IMR-90 (cell line): ENCODE measurements around the gene SLC7A9. TPM values are rescaled to one million over a fixed set of nuclear protein-coding genes. Genes with fewer than 3 reads are reported as not detected.

ENCODE experiments used
- ATAC-seq: fragments of 200-7000 bp; cut with Tn5 transposase; 2 replicates; pipeline ENCODE4 v1.9.1; 2020; ENCODE audit warnings: low read depth, mild to moderate bottlenecking, moderate library complexity
- BruUV-seq: library from RNA; stranded (reverse); fragments of 400-500 nt; replicated peaks from 2 replicates; lab custom pipeline; 2021; lab: Mats Ljungman, UMichigan
- CTCF ChIA-PET: fragments of 300-600 bp; formaldehyde crosslinking; extraction: SDS; loops from one replicate; lab custom pipeline; 2021; ENCODE audit warnings: antibody characterized with exemption; lab: Yijun Ruan, JAX
- POLR2A ChIA-PET: fragments of 300-600 bp; sonication (Branson Sonifier 250); formaldehyde crosslinking; loops from one replicate; lab custom pipeline; 2022; ENCODE audit warnings: antibody characterized with exemption; ENCODE audit not compliant: unreplicated experiment; lab: Charles Lee
- DNase-seq: peaks from one replicate; pipeline ENCODE4 v3.0.0; 2013
- H2AFZ ChIP-seq: replicated peaks from 2 replicates; pipeline ENCODE3; 2013; ENCODE audit warnings: low read length, mild to moderate bottlenecking; ENCODE audit not compliant: poor library complexity
- H2AK5ac ChIP-seq: 2 replicates; pipeline ENCODE4 v1.6.1; 2013; ENCODE audit warnings: low read depth, low read length, inconsistent platforms
- H2AK9ac ChIP-seq: replicated peaks from 2 replicates; pipeline ENCODE3; 2013; ENCODE audit warnings: mild to moderate bottlenecking, low read depth, low read length, moderate library complexity; ENCODE audit not compliant: poor library complexity
- H2BK120ac ChIP-seq: 2 replicates; pipeline ENCODE4 v1.6.1; 2013; ENCODE audit warnings: low read depth, low read length, inconsistent platforms
- H2BK15ac ChIP-seq: 3 replicates; pipeline ENCODE4 v1.6.1; 2013; ENCODE audit warnings: low read depth, low read length, inconsistent platforms
- H2BK20ac ChIP-seq: 2 replicates; pipeline ENCODE4 v1.6.1; 2013; ENCODE audit warnings: low read depth, mild to moderate bottlenecking, inconsistent platforms, low read length, moderate library complexity
- H2BK5ac ChIP-seq: 2 replicates; pipeline ENCODE4 v1.6.1; 2013; ENCODE audit warnings: mild to moderate bottlenecking, low read depth, low read length, inconsistent platforms; ENCODE audit not compliant: poor library complexity, severe bottlenecking
- H3K14ac ChIP-seq: replicated peaks from 2 replicates; pipeline ENCODE4 v1.6.1; 2013; ENCODE audit warnings: low read depth, low read length, inconsistent platforms
- H3K18ac ChIP-seq: 2 replicates; pipeline ENCODE4 v1.6.1; 2013; ENCODE audit warnings: low read depth, low read length, control low read depth
- H3K23ac ChIP-seq: 2 replicates; pipeline ENCODE4 v1.6.1; 2013; ENCODE audit warnings: low read depth, low read length, inconsistent platforms
- H3K27ac ChIP-seq: 2 replicates; pipeline ENCODE4 v1.5.1; 2013; ENCODE audit warnings: mild to moderate bottlenecking, control low read depth, low read length; ENCODE audit not compliant: insufficient read depth
- H3K27me3 ChIP-seq: 2 replicates; pipeline ENCODE4 v1.6.1; 2013; ENCODE audit warnings: low read length; ENCODE audit not compliant: control insufficient read depth, insufficient read depth
- H3K36me3 ChIP-seq: 2 replicates; pipeline ENCODE4 v1.6.1; 2013; ENCODE audit warnings: low read length, mixed read lengths; ENCODE audit not compliant: control insufficient read depth, insufficient read depth
- H3K4ac ChIP-seq: 2 replicates; pipeline ENCODE4 v1.6.1; 2013; ENCODE audit warnings: low read depth, low read length, inconsistent platforms
- H3K4me1 ChIP-seq: 2 replicates; pipeline ENCODE4 v1.6.1; 2013; ENCODE audit warnings: low read length, mixed read lengths; ENCODE audit not compliant: control insufficient read depth, insufficient read depth
- H3K4me2 ChIP-seq: 2 replicates; pipeline ENCODE4 v1.6.1; 2013; ENCODE audit warnings: low read depth, mild to moderate bottlenecking, control low read depth, low read length, moderate library complexity
- H3K4me3 ChIP-seq: 2 replicates; pipeline ENCODE4 v1.5.1; 2013; ENCODE audit warnings: low read depth, mild to moderate bottlenecking, control low read depth, low read length, moderate library complexity; ENCODE audit not compliant: insufficient read depth
- H3K56ac ChIP-seq: 2 replicates; pipeline ENCODE4 v1.6.1; 2013; ENCODE audit warnings: low read length, inconsistent platforms; ENCODE audit not compliant: insufficient read depth; ENCODE audit errors: extremely low read depth
- H3K79me1 ChIP-seq, 2 experiments: 2 replicates each; pipeline ENCODE4 v1.6.1; 2013; ENCODE audit warnings: low read length in 2 of 2, inconsistent platforms in 1 of 2, low read depth in 1 of 2
- H3K9ac ChIP-seq: 2 replicates; pipeline ENCODE4 v1.6.1; 2013; ENCODE audit warnings: low read depth, low read length, control low read depth
- H3K9me1 ChIP-seq: 2 replicates; pipeline ENCODE4 v1.6.1; 2013; ENCODE audit warnings: low read length, inconsistent platforms; ENCODE audit not compliant: insufficient read depth
- H3K9me3 ChIP-seq: 2 replicates; pipeline ENCODE4 v1.6.1; 2013; ENCODE audit warnings: low read length; ENCODE audit not compliant: control insufficient read depth, insufficient read depth
- H4K20me1 ChIP-seq: 2 replicates; pipeline ENCODE4 v1.6.1; 2013; ENCODE audit warnings: low read length, inconsistent platforms; ENCODE audit not compliant: insufficient read depth
- H4K5ac ChIP-seq: 2 replicates; pipeline ENCODE4 v1.6.1; 2013; ENCODE audit warnings: mild to moderate bottlenecking, low read depth, low read length, control low read depth
- H4K8ac ChIP-seq, 2 experiments: 2 replicates each; pipeline ENCODE4 v1.6.1; 2013; ENCODE audit warnings: low read depth in 2 of 2, low read length in 2 of 2, control low read depth in 1 of 2, inconsistent platforms in 1 of 2
- H4K91ac ChIP-seq: 2 replicates; pipeline ENCODE4 v1.6.1; 2013; ENCODE audit warnings: low read depth, low read length, inconsistent platforms; ENCODE audit not compliant: insufficient read depth
- CEBPB ChIP-seq: IDR thresholded peaks from 2 replicates; pipeline ENCODE4 v1.6.1; 2012; ENCODE audit warnings: low read depth, low read length, improper control_type of control experiment
- CHD1 ChIP-seq: IDR thresholded peaks from 2 replicates; pipeline ENCODE4 v1.6.1; 2012; ENCODE audit warnings: low read depth, low read length, improper control_type of control experiment
- CTCF ChIP-seq: conservative IDR thresholded peaks from 2 replicates; pipeline ENCODE4 v1.5.1; 2012; ENCODE audit warnings: mild to moderate bottlenecking, low read depth, low read length, improper control_type of control experiment
- FOS ChIP-seq: fragments of 150-350 bp; IDR thresholded peaks from 2 replicates; pipeline ENCODE4 v1.6.1; 2016; ENCODE audit warnings: low read depth, low read length
- MAFK ChIP-seq: IDR thresholded peaks from 2 replicates; pipeline ENCODE4 v1.6.1; 2012; ENCODE audit warnings: low read depth, low read length, improper control_type of control experiment
- MAZ ChIP-seq: IDR thresholded peaks from 2 replicates; pipeline ENCODE4 v1.6.1; 2012; ENCODE audit warnings: low read depth, mild to moderate bottlenecking, low read length, improper control_type of control experiment, moderate library complexity, borderline replicate concordance
- MXI1 ChIP-seq: IDR thresholded peaks from 2 replicates; pipeline ENCODE4 v1.6.1; 2012; ENCODE audit warnings: low read depth, mild to moderate bottlenecking, low read length, moderate library complexity, borderline replicate concordance
- NFE2L2 ChIP-seq: fragments of 150-350 bp; IDR thresholded peaks from 2 replicates; pipeline ENCODE4 v1.6.1; 2016; ENCODE audit warnings: low read depth, mild to moderate bottlenecking, low read length
- POLR2A ChIP-seq: IDR thresholded peaks from 2 replicates; pipeline ENCODE4 v1.6.1; 2012; ENCODE audit warnings: mild to moderate bottlenecking, low read depth, low read length
- RAD21 ChIP-seq: IDR thresholded peaks from 2 replicates; pipeline ENCODE4 v1.6.1; 2012; ENCODE audit warnings: low read length, improper control_type of control experiment
- RCOR1 ChIP-seq: IDR thresholded peaks from 2 replicates; pipeline ENCODE4 v1.6.1; 2012; ENCODE audit warnings: mild to moderate bottlenecking, low read length, improper control_type of control experiment; ENCODE audit not compliant: insufficient replicate concordance
- RFX5 ChIP-seq: IDR thresholded peaks from 2 replicates; pipeline ENCODE4 v1.8.0; 2012; ENCODE audit warnings: low read depth, mild to moderate bottlenecking, low read length, moderate library complexity
- SMC3 ChIP-seq: fragments of 150-350 bp; IDR thresholded peaks from 2 replicates; pipeline ENCODE4 v1.6.1; 2016; ENCODE audit warnings: low read depth, mild to moderate bottlenecking, antibody characterized with exemption, low read length, moderate library complexity
- WGBS, 2 experiments: methylation state at CpG; one replicate each; pipeline versions ENCODE4 v1.1.5 to v1.1.7; 2013; ENCODE audit warnings: missing lambda C conversion rate in 2 of 2; ENCODE audit not compliant: insufficient read length in 1 of 2; ENCODE audit errors: extremely low coverage in 2 of 2; 5-methylcytosine and 5-hydroxymethylcytosine counted together
- dilution Hi-C: fragments of 300-500 bp; cut with HindIII; formaldehyde crosslinking; loops from one replicate; pipeline ENCODE4 v1.14.3; 2018; ENCODE audit warnings: low sequenced_read_pairs; ENCODE audit not compliant: unreplicated experiment
- in situ Hi-C: fragments of 300-500 bp; cut with MboI; formaldehyde crosslinking; loops from 3 replicates; pipeline ENCODE4 v1.14.3; 2019; ENCODE audit warnings: low sequenced_read_pairs, inconsistent platforms, mixed read lengths
- intact Hi-C: fragments of 100-400 bp; cut with micrococcal nuclease; formaldehyde crosslinking; loops from 2 replicates; pipeline ENCODE4 v1.10.0; 2022
- polyA plus RNA-seq, 3 experiments: library from polyadenylated mRNA; depleted of rRNA; stranded (reverse); fragments of >200 nt; gene quantifications; 2 replicates each; pipeline ENCODE4 v1.2.3, GENCODE V29; 2012; ENCODE audit warnings: low replicate concordance in 1 of 3
- total RNA-seq: library from RNA; depleted of rRNA; stranded (reverse); fragments of >200 nt; gene quantifications from 2 replicates; pipeline ENCODE4 v1.2.3, GENCODE V29; 2012
- TF ChIP-seq, protein P1 (sequence below): fragments of 150-350 bp; IDR thresholded peaks from 2 replicates; pipeline ENCODE4 v1.6.1; 2017; ENCODE audit warnings: mild to moderate bottlenecking, antibody characterized with exemption, low read length, low read depth
- TF ChIP-seq, protein P2 (sequence below): fragments of 150-350 bp; IDR thresholded peaks from 2 replicates; pipeline ENCODE4 v1.6.1; 2016; ENCODE audit warnings: low read depth, mild to moderate bottlenecking, low read length, moderate library complexity, borderline replicate concordance

The SLC7A9 gene
- total and polyA plus RNA-seq, 2 of the 4 experiments (the other 2 are of a cell fraction), result not detected

GRCh38 chr19:32812036-32812435 is 57.5 kb downstream of the SLC7A9 start:
- DNase-seq, result no peak
- no peak overlapping the region for H2BK15ac ChIP-seq
- no peak overlapping the region for H3K18ac ChIP-seq
- no peaks in the 10 kb centered on the region for H4K20me1 ChIP-seq
- ATAC-seq, result no peak
- H3K36me3 ChIP-seq, result no peaks in the 10 kb centered on the region
- no peaks in the 10 kb centered on the region for H3K79me1 ChIP-seq
- intact Hi-C loops, result no loop called here
- no peak overlapping the region for H4K91ac ChIP-seq
- H3K56ac ChIP-seq, result no peak overlapping the region
- no peak overlapping the region for H3K4ac ChIP-seq
- H3K9me3 ChIP-seq, result no peaks in the 10 kb centered on the region
- H3K14ac ChIP-seq, result no peak overlapping the region
- POLR2A ChIA-PET, result no interaction called here
- dilution Hi-C loops, result no loop called here
- H3K4me1 ChIP-seq, result no peaks in the 10 kb centered on the region
- TF ChIP-seq RAD21 (no peak), SMC3 (no peak), CEBPB (no peak), MXI1 (no peak), POLR2A (no peak), MAZ (no peak), FOS (no peak), NFE2L2 (no peak), RFX5 (no peak), CTCF (no peak), RCOR1 (no peak), CHD1 (no peak), MAFK (no peak)
- TF ChIP-seq, protein P1, sequence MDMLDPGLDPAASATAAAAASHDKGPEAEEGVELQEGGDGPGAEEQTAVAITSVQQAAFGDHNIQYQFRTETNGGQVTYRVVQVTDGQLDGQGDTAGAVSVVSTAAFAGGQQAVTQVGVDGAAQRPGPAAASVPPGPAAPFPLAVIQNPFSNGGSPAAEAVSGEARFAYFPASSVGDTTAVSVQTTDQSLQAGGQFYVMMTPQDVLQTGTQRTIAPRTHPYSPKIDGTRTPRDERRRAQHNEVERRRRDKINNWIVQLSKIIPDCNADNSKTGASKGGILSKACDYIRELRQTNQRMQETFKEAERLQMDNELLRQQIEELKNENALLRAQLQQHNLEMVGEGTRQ, result no peak
- TF ChIP-seq, protein P2, sequence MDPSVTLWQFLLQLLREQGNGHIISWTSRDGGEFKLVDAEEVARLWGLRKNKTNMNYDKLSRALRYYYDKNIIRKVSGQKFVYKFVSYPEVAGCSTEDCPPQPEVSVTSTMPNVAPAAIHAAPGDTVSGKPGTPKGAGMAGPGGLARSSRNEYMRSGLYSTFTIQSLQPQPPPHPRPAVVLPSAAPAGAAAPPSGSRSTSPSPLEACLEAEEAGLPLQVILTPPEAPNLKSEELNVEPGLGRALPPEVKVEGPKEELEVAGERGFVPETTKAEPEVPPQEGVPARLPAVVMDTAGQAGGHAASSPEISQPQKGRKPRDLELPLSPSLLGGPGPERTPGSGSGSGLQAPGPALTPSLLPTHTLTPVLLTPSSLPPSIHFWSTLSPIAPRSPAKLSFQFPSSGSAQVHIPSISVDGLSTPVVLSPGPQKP, result no peak
- no peak overlapping the region for H2BK5ac ChIP-seq
- CTCF ChIA-PET, result no interaction called here
- no peak overlapping the region for H3K4me2 ChIP-seq
- H2AK9ac ChIP-seq, result no peak overlapping the region
- no peak overlapping the region for H3K23ac ChIP-seq
- no peak overlapping the region for H2BK20ac ChIP-seq
- H4K5ac ChIP-seq, result no peak overlapping the region
- H4K8ac ChIP-seq, result no peak overlapping the region
- peaks cover 5% of the 10 kb centered on the region; the same call in 1 of the 2 replicates for H3K27me3 ChIP-seq
- no peak overlapping the region for H3K27ac ChIP-seq
- H2AFZ ChIP-seq, result no peak overlapping the region
- no peak overlapping the region for H3K4me3 ChIP-seq
- H3K9ac ChIP-seq, result no peak overlapping the region
- 73% methylated on average over 3 of the region's 10 CpGs; no CpG with 5 or more reads in 1 of the 2 experiments for WGBS, 2 experiments
- H3K9me1 ChIP-seq, result no peaks in the 10 kb centered on the region
- in situ Hi-C loops, result no loop called here
- no peak overlapping the region for H2BK120ac ChIP-seq
- BruUV-seq, result no TSS peak
- no peak overlapping the region for H2AK5ac ChIP-seq
